HG03520 (cell line): ENCODE measurements around the gene SLC35D1.
"Not testable (repeated sequence)": the region's sequence is repeated elsewhere in the genome, so short reads cannot be mapped to it uniquely, and the experiment has no call there.

ENCODE experiments used
- ATAC-seq: cut with Tn5 transposase; IDR thresholded peaks from one replicate; pipeline ENCODE4 v1.9.1; 2021; ENCODE audit warnings: mild to moderate bottlenecking, moderate library complexity; ENCODE audit not compliant: unreplicated experiment

The SLC35D1 gene

GRCh38 chr1:67053785-67054772 is at the start of gene SLC35D1:
TSS of gene SLC35D1 (minus strand) at chr1:67054148. CDS start at chr1:67054013, 135 bp downstream.
- peak; percentile 71 for ATAC-seq

GRCh38 chr1:67103548-67103947 is 49.6 kb upstream of the SLC35D1 start:
- ATAC-seq, result no peak

GRCh38 chr1:67100833-67101232 is 46.9 kb upstream of the SLC35D1 start:
- no peak for ATAC-seq

- ATAC-seq, result no peak
Measured at GRCh38 chr1:67097305-67097704, 43.4 kb upstream of the SLC35D1 start.

GRCh38 chr1:67094191-67094590 is 40.2 kb upstream of the SLC35D1 start:
- no peak for ATAC-seq

GRCh38 chr1:67089685-67090208 is 35.8 kb upstream of the SLC35D1 start:
- ATAC-seq, result no peak

- ATAC-seq, result no peak
Measured at GRCh38 chr1:67088440-67088839, 34.5 kb upstream of the SLC35D1 start.

- no peak for ATAC-seq
Measured at GRCh38 chr1:67085326-67085725, 31.4 kb upstream of the SLC35D1 start.

GRCh38 chr1:67084765-67085318 is 30.9 kb upstream of the SLC35D1 start:
- ATAC-seq, result no peak

GRCh38 chr1:67078291-67078690 is 24.3 kb upstream of the SLC35D1 start:
- no peak for ATAC-seq

GRCh38 chr1:67077593-67077992 is 23.6 kb upstream of the SLC35D1 start:
- no peak for ATAC-seq

GRCh38 chr1:67072749-67073148 is 18.8 kb upstream of the SLC35D1 start:
- no peak for ATAC-seq

GRCh38 chr1:67067655-67068054 is 13.7 kb upstream of the SLC35D1 start:
- ATAC-seq, result not testable (repeated sequence)

- no peak for ATAC-seq
Measured at GRCh38 chr1:67062412-67062811, 8.5 kb upstream of the SLC35D1 start.

GRCh38 chr1:67061266-67061665 is 7.3 kb upstream of the SLC35D1 start:
- ATAC-seq, result no peak

- ATAC-seq, result no peak
Measured at GRCh38 chr1:67060811-67061218, 6.9 kb upstream of the SLC35D1 start.

- ATAC-seq, result no peak
Measured at GRCh38 chr1:67059346-67059745, 5.4 kb upstream of the SLC35D1 start.

GRCh38 chr1:67058761-67059160 is 4.8 kb upstream of the SLC35D1 start:
- ATAC-seq, result no peak

- no peak for ATAC-seq
Measured at GRCh38 chr1:67058242-67058641, 4.3 kb upstream of the SLC35D1 start.

GRCh38 chr1:67053535-67053784 is 488 bp downstream of the SLC35D1 start:
- ATAC-seq, result peak; percentile 31

- no peak for ATAC-seq
Measured at GRCh38 chr1:67052741-67053534, 1.0 kb downstream of the SLC35D1 start.
